Keratinocyte (primary cell): ENCODE data around the gene RRAGC. TPM values are rescaled to one million over a fixed set of nuclear protein-coding genes. Genes with fewer than 3 reads are reported as not detected.

Source experiments
- DNase-seq: peaks from one replicate; pipeline ENCODE4 v3.0.0-alpha.2; 2011; ENCODE audit warnings: low read depth, missing footprints, low spot score
- FAIRE-seq: peaks from 2 replicates; lab custom pipeline; 2011; peaks lifted over from hg19 to GRCh38; lab: Jason Lieb, UNC
- H2AFZ ChIP-seq: 2 replicates; pipeline ENCODE4 v1.6.0; 2012; ENCODE audit warnings: low read length, control low read depth, inconsistent platforms; ENCODE audit not compliant: control insufficient read depth
- H3K27ac ChIP-seq: 2 replicates; pipeline ENCODE4 v1.5.1; 2011; ENCODE audit warnings: low read length; ENCODE audit not compliant: control insufficient read depth, insufficient read depth
- H3K27me3 ChIP-seq: 3 replicates; pipeline ENCODE4 v1.6.0; 2011; ENCODE audit warnings: low read length; ENCODE audit not compliant: control insufficient read depth, insufficient read depth; ENCODE audit errors: extremely low read depth
- H3K36me3 ChIP-seq, 2 experiments: 2 replicates in 1 of 2; 3 replicates in 1 of 2; pipeline ENCODE4 v1.5.1; 2011; ENCODE audit warnings: low read length in 2 of 2, mild to moderate bottlenecking in 1 of 2; ENCODE audit not compliant: control insufficient read depth in 2 of 2, insufficient read depth in 2 of 2; ENCODE audit errors: extremely low read depth in 1 of 2
- H3K4me1 ChIP-seq: 3 replicates; pipeline ENCODE4 v1.5.1; 2011; ENCODE audit warnings: low read length; ENCODE audit not compliant: control insufficient read depth, insufficient read depth; ENCODE audit errors: extremely low read depth
- H3K4me2 ChIP-seq: 3 replicates; pipeline ENCODE4 v1.6.0; 2011; ENCODE audit warnings: low read depth, low read length; ENCODE audit not compliant: control insufficient read depth, insufficient read depth; ENCODE audit errors: extremely low read depth
- H3K4me3 ChIP-seq, 3 experiments: fragments of 200-600 bp in 1 of 3; sonication (generic) in 1 of 3; 2 replicates in 2 of 3; 3 replicates in 1 of 3; pipeline ENCODE4 v1.5.1; 2011 to 2016; ENCODE audit warnings: low read length in 3 of 3, mild to moderate bottlenecking in 3 of 3, control low read depth in 2 of 3, inconsistent platforms in 1 of 3, low read depth in 1 of 3, mixed read lengths in 1 of 3, mixed run types in 1 of 3, moderate library complexity in 1 of 3; ENCODE audit not compliant: control insufficient read depth in 2 of 3, insufficient read depth in 2 of 3; ENCODE audit errors: extremely low read depth in 1 of 3
- H3K79me2 ChIP-seq: 2 replicates; pipeline ENCODE4 v1.6.0; 2012; ENCODE audit warnings: low read length; ENCODE audit not compliant: control insufficient read depth, insufficient read depth
- H3K9ac ChIP-seq: 3 replicates; pipeline ENCODE4 v1.6.0; 2011; ENCODE audit warnings: low read length; ENCODE audit not compliant: control insufficient read depth, insufficient read depth; ENCODE audit errors: extremely low read depth
- H3K9me1 ChIP-seq: 3 replicates; pipeline ENCODE4 v1.6.0; 2011; ENCODE audit warnings: low read length; ENCODE audit not compliant: control insufficient read depth, insufficient read depth; ENCODE audit errors: extremely low read depth
- H3K9me3 ChIP-seq: 2 replicates; pipeline ENCODE4 v1.5.1; 2012; ENCODE audit warnings: low read depth, low read length; ENCODE audit not compliant: control insufficient read depth
- H4K20me1 ChIP-seq: 3 replicates; pipeline ENCODE4 v1.6.0; 2011; ENCODE audit warnings: low read length; ENCODE audit not compliant: control insufficient read depth, insufficient read depth; ENCODE audit errors: extremely low read depth
- CTCF ChIP-seq, 3 experiments: IDR thresholded peaks in 1 of 3; conservative IDR thresholded peaks in 1 of 3; optimal IDR thresholded peaks in 1 of 3; 2 replicates in 2 of 3; 3 replicates in 1 of 3; pipeline versions ENCODE3 to v1.5.1; 2011; ENCODE audit warnings: low read length in 3 of 3, mild to moderate bottlenecking in 3 of 3, moderate library complexity in 2 of 3, control low read depth in 1 of 3, inconsistent platforms in 1 of 3; ENCODE audit not compliant: insufficient read depth in 2 of 3; ENCODE audit errors: extremely low read depth in 1 of 3
- EZH2 ChIP-seq: IDR thresholded peaks from one replicate; pipeline ENCODE4 v1.6.1; 2012; ENCODE audit warnings: inconsistent platforms, mild to moderate bottlenecking, low read length, moderate library complexity
- dilution Hi-C: fragments of 300-500 bp; cut with MboI; formaldehyde crosslinking; loops from one replicate; pipeline ENCODE4 v1.7.0; 2020; ENCODE audit warnings: low sequenced_read_pairs; ENCODE audit not compliant: extremely low pct_ligation_motif_present
- polyA plus RNA-seq, 5 experiments: library from polyadenylated mRNA; depleted of rRNA in 3 of 5; stranded (reverse) in 3 of 5; stranded (forward) in 1 of 5; unstranded in 1 of 5; fragments of >200 nt; gene quantifications; 1 replicate in 1 of 5; 2 replicates in 3 of 5; 3 replicates in 1 of 5; pipeline versions ENCODE4 v1.2.1 to v1.2.3, GENCODE V29; 2011 to 2012; ENCODE audit warnings: missing spikeins in 2 of 5, low read depth in 1 of 5, low replicate concordance in 1 of 5

RRAGC gene
- polyA plus RNA-seq, 1 donor (not counting 4 experiments of a cell fraction or from before 2014, with no cell fraction given), result 37.8 TPM

GRCh38 chr1:38898653-38899230 lies 39.2 kb upstream of the RRAGC start:
- Histone ChIP-seq H3K9me1 (peaks cover 4% of the 10 kb centered on the region), H3K4me2 (peak overlapping the region; percentile 30), H3K27ac (peak overlapping the region; percentile 45), H3K4me1 (peaks cover 12% of the 10 kb centered on the region), H3K4me3 (no peak overlapping the region), H3K36me3 (no peaks in the 10 kb centered on the region), H3K9me3 (no peaks in the 10 kb centered on the region), H4K20me1 (no peaks in the 10 kb centered on the region), H3K27me3 (no peaks in the 10 kb centered on the region), H3K79me2 (no peaks in the 10 kb centered on the region), H3K9ac (no peak overlapping the region), H2AFZ (no peak overlapping the region)
- TF ChIP-seq EZH2 (no peak), CTCF (optimal IDR thresholded peaks at IDR 0.05 in 1 of 3, IDR thresholded peaks at IDR 0.05 in 1 of 3, conservative IDR thresholded peaks at IDR 0.05 in 1 of 3; ENCODE audit: extremely low read depth in 1 of 3, insufficient read depth in 2 of 3, low read length in 3 of 3) (no peak)
- dilution Hi-C loops, result no loop called here
- DNase-seq (no peak), FAIRE-seq (peak; percentile 87)

DNA sequence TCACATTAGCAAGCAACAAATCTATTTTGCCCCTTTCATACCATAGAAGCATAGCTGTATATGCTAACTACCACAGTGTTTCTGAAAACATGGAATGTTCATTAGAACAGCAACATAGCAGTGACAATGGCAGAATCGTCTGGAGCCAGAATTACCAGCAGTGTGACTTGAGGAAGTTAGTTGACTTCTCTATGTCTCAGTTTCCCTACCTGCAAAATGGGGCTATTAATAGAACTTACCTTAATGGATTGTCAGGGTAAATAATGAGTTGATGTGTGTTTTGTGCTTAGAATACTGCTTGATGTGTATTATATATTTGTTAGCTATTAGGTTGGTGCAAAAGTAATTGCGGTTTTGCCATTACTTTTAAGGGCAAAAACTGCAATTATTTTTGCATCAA lies 36.6 kb upstream of the RRAGC start:
- no peak overlapping the region for H3K4me3 ChIP-seq
- H3K4me1 ChIP-seq, result peaks cover 12% of the 10 kb centered on the region
- dilution Hi-C loops, result no loop called here
- DNase-seq (no peak), FAIRE-seq (no peak)
- H2AFZ ChIP-seq, result no peak overlapping the region
- no peak overlapping the region for H3K27ac ChIP-seq
- no peaks in the 10 kb centered on the region for H4K20me1 ChIP-seq
- H3K9ac ChIP-seq, result no peak overlapping the region
- no peaks in the 10 kb centered on the region for H3K36me3 ChIP-seq
- no peak overlapping the region for H3K4me2 ChIP-seq
- no peaks in the 10 kb centered on the region for H3K79me2 ChIP-seq
- TF ChIP-seq CTCF (optimal IDR thresholded peaks at IDR 0.05 in 1 of 3, IDR thresholded peaks at IDR 0.05 in 1 of 3, conservative IDR thresholded peaks at IDR 0.05 in 1 of 3; ENCODE audit: extremely low read depth in 1 of 3, insufficient read depth in 2 of 3, low read length in 3 of 3) (no peak), EZH2 (no peak)
- no peaks in the 10 kb centered on the region for H3K27me3 ChIP-seq
- peaks cover 4% of the 10 kb centered on the region for H3K9me1 ChIP-seq
- H3K9me3 ChIP-seq, result no peaks in the 10 kb centered on the region
